Keratinocyte (primary cell): ENCODE data around the gene TUSC2.

ENCODE experiments used
- EZH2 ChIP-seq: IDR thresholded peaks from one replicate; pipeline ENCODE4 v1.6.1; 2012; ENCODE audit warnings: inconsistent platforms, mild to moderate bottlenecking, low read length, moderate library complexity
- TF ChIP-seq, protein P1 (sequence below), 3 experiments: IDR thresholded peaks in 1 of 3; conservative IDR thresholded peaks in 1 of 3; optimal IDR thresholded peaks in 1 of 3; 2 replicates in 2 of 3; 3 replicates in 1 of 3; pipeline versions ENCODE3 to v1.5.1; 2011; ENCODE audit warnings: low read length in 3 of 3, mild to moderate bottlenecking in 3 of 3, moderate library complexity in 2 of 3, control low read depth in 1 of 3, inconsistent platforms in 1 of 3; ENCODE audit not compliant: insufficient read depth in 2 of 3; ENCODE audit errors: extremely low read depth in 1 of 3

DNA sequence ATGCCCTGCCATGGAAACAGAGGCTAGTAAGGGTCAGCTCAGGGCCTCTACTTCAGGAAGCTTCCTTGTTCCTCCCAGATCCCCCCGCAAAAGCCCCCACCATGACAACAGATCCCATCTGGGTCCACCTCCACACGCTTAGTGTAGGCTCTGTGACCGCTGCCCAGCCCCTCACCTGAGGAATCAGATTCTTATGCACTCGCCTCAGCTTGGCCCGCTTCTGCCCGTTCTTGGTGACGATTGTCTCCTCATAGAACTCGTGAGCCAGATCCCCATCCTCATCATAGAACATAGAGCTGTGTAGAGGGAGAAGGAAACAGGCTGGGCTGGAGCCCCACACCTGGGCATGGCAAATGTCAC lies 1.9 kb downstream of the TUSC2 start:
- TF ChIP-seq, protein P1, sequence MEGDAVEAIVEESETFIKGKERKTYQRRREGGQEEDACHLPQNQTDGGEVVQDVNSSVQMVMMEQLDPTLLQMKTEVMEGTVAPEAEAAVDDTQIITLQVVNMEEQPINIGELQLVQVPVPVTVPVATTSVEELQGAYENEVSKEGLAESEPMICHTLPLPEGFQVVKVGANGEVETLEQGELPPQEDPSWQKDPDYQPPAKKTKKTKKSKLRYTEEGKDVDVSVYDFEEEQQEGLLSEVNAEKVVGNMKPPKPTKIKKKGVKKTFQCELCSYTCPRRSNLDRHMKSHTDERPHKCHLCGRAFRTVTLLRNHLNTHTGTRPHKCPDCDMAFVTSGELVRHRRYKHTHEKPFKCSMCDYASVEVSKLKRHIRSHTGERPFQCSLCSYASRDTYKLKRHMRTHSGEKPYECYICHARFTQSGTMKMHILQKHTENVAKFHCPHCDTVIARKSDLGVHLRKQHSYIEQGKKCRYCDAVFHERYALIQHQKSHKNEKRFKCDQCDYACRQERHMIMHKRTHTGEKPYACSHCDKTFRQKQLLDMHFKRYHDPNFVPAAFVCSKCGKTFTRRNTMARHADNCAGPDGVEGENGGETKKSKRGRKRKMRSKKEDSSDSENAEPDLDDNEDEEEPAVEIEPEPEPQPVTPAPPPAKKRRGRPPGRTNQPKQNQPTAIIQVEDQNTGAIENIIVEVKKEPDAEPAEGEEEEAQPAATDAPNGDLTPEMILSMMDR (optimal IDR thresholded peaks at IDR 0.05 in 1 of 3, IDR thresholded peaks at IDR 0.05 in 1 of 3, conservative IDR thresholded peaks at IDR 0.05 in 1 of 3; ENCODE audit: extremely low read depth in 1 of 3, insufficient read depth in 2 of 3, low read length in 3 of 3), result no peak
- no peak for TF ChIP-seq EZH2
